ENCODE measurements around the gene CHSY1. TPM values are rescaled to one million over a fixed set of nuclear protein-coding genes. Genes with fewer than 3 reads are reported as not detected.
A peak's percentile ranks its signal among the peaks of the same experiment; 100 is the strongest.

Gene CHSY1
- polyA plus RNA-seq, 3 donors, result 2.7 to 19.0 (median 3.0) TPM

- H4K20me1 ChIP-seq (ENCODE audit: insufficient read depth, low read length), result peaks cover 21% of the 10 kb centered on the region
- no peak overlapping the region for H2AFZ ChIP-seq (ENCODE audit: insufficient read depth, low read depth, low read length, poor library complexity, severe bottlenecking)
- no CpG with 5 or more reads among the region's 4 CpGs for WGBS (ENCODE audit: insufficient coverage)
- peaks cover 0 to 2% (median 0%) of the 10 kb centered on the region in 3 donors for H3K27me3 Mint-ChIP-seq (ENCODE audit: low read depth in 3 of 3)
- peak overlapping the region in 1 of 2 donors; percentile 75 for H3K27ac ChIP-seq (ENCODE audit: low read depth in 1 of 2, low read length in 2 of 2)
- H3K79me2 ChIP-seq (ENCODE audit: insufficient read depth, low read length), result peaks cover 98% of the 10 kb centered on the region
- intact Hi-C loops (cut with micrococcal nuclease), result loop anchor here in 1 of 2 donors (5.0 kb wide), 1 partner anchor 39 kb away; no protein-coding TSS in a partner anchor
- H3K4me2 ChIP-seq (replicated peaks; ENCODE audit: extremely low read depth, low read length, poor library complexity, severe bottlenecking), result no peak overlapping the region
- peaks cover 11 to 23% of the 10 kb centered on the region in 2 donors for H3K36me3 Mint-ChIP-seq
- peaks cover 0 to 2% (median 0%) of the 10 kb centered on the region in 7 donors for H3K9me3 Mint-ChIP-seq
- H3K27ac Mint-ChIP-seq, result peak overlapping the region; percentile 88 to 97 (median 94)
- no peak overlapping the region for H3K4me3 Mint-ChIP-seq
- no peaks in the 10 kb centered on the region for H3K27me3 ChIP-seq (ENCODE audit: control insufficient read depth in 2 of 2, insufficient read depth in 2 of 2, low read length in 2 of 2)
- TF ChIP-seq CTCF (IDR thresholded peaks at IDR 0.05), result no peak
- H3K9ac ChIP-seq (ENCODE audit: insufficient read depth, low read length, poor library complexity, severe bottlenecking), result no peak overlapping the region
- H3K9me3 ChIP-seq (replicated peaks in 1 of 2; ENCODE audit: control insufficient read depth in 1 of 2, insufficient read depth in 1 of 2, low read length in 2 of 2), result no peaks in the 10 kb centered on the region
- H3K4me1 Mint-ChIP-seq, result peaks cover 87% of the 10 kb centered on the region
- H3K36me3 ChIP-seq (replicated peaks in 1 of 2; ENCODE audit: control insufficient read depth in 1 of 2, insufficient read depth in 2 of 2, low read length in 2 of 2), result peaks cover 0 to 3% of the 10 kb centered on the region in 2 donors
- DNase-seq, result no peak
- H3K4me3 ChIP-seq (replicated peaks in 1 of 3; ENCODE audit: low read depth in 2 of 3, low read length in 3 of 3), result no peak overlapping the region
- peaks cover 83 to 95% of the 10 kb centered on the region in 2 donors for H3K4me1 ChIP-seq (ENCODE audit: control insufficient read depth in 1 of 2, insufficient read depth in 2 of 2, low read length in 2 of 2)
These were observed 48.7 kb downstream of the CHSY1 start for GRCh38 chr15:101203029-101203573.

GRCh38 chr15:101201411-101202174 lies 50.3 kb downstream of the CHSY1 start:
- peaks cover 68 to 80% of the 10 kb centered on the region in 2 donors for H3K4me1 ChIP-seq (ENCODE audit: control insufficient read depth in 1 of 2, insufficient read depth in 2 of 2, low read length in 2 of 2)
- Mint-ChIP-seq H3K4me1 (peaks cover 75% of the 10 kb centered on the region), H3K27ac (peak overlapping the region; percentile 81 to 93 (median 90)), H3K4me3 (peak overlapping the region in 1 of 2 donors; percentile 26), H3K36me3 (peaks cover 10 to 25% of the 10 kb centered on the region in 2 donors), H3K9me3 (no peaks in the 10 kb centered on the region), H3K27me3 (ENCODE audit: low read depth in 3 of 3) (peaks cover 0 to 2% (median 0%) of the 10 kb centered on the region in 3 donors)
- peak overlapping the region in 1 of 3 experiments; percentile 30 for H3K4me3 ChIP-seq (replicated peaks in 1 of 3; ENCODE audit: low read depth in 2 of 3, low read length in 3 of 3)
- TF ChIP-seq CTCF (IDR thresholded peaks at IDR 0.05), result no peak
- peak overlapping the region; percentile 17 for H3K4me2 ChIP-seq (replicated peaks; ENCODE audit: extremely low read depth, low read length, poor library complexity, severe bottlenecking)
- H3K27ac ChIP-seq (ENCODE audit: low read depth in 1 of 2, low read length in 2 of 2), result peak overlapping the region; percentile 62 to 87
- no peak overlapping the region for H3K9ac ChIP-seq (ENCODE audit: insufficient read depth, low read length, poor library complexity, severe bottlenecking)
- WGBS (ENCODE audit: insufficient coverage), result 0% methylated on average over 2 of the region's 5 CpGs
- intact Hi-C loops (cut with micrococcal nuclease), result loop anchor here in 1 of 2 donors (5.0 kb wide), 1 partner anchor 41 kb away; no protein-coding TSS in a partner anchor
- no peaks in the 10 kb centered on the region for H3K9me3 ChIP-seq (replicated peaks in 1 of 2; ENCODE audit: control insufficient read depth in 1 of 2, insufficient read depth in 1 of 2, low read length in 2 of 2)
- no peaks in the 10 kb centered on the region for H3K27me3 ChIP-seq (ENCODE audit: control insufficient read depth in 2 of 2, insufficient read depth in 2 of 2, low read length in 2 of 2)
- H3K36me3 ChIP-seq (replicated peaks in 1 of 2; ENCODE audit: control insufficient read depth in 1 of 2, insufficient read depth in 2 of 2, low read length in 2 of 2), result peaks cover 0 to 5% of the 10 kb centered on the region in 2 donors
- H4K20me1 ChIP-seq (ENCODE audit: insufficient read depth, low read length), result peaks cover 24% of the 10 kb centered on the region
- H3K79me2 ChIP-seq (ENCODE audit: insufficient read depth, low read length), result peaks cover 98% of the 10 kb centered on the region
- DNase-seq, result peak; percentile 82 to 91 (median 85)
- no peak overlapping the region for H2AFZ ChIP-seq (ENCODE audit: insufficient read depth, low read depth, low read length, poor library complexity, severe bottlenecking)

Data from CD14-positive monocyte (primary cell).